Activated naive CD8-positive, alpha-beta T cell treated with anti-CD3 and anti-CD28 coated beads, Interleukin-2, amount 10 ng/mL, durations not matched to agents 7 days and 5 days (primary cell): Measurements from ENCODE around the gene PKP4. TPM values are rescaled to one million over a fixed set of nuclear protein-coding genes. Genes with fewer than 3 reads are reported as not detected.
A peak's percentile ranks its signal among the peaks of the same experiment; 100 is the strongest.
"Not testable (repeated sequence)": the region's sequence is repeated elsewhere in the genome, so short reads cannot be mapped to it uniquely, and the experiment has no call there.

ENCODE experiments used
- ATAC-seq: fragments of 150-1000 bp; cut with Tn5 transposase; one replicate; pipeline ENCODE4 v1.10.0; 2021; ENCODE audit warnings: low read depth, moderate library complexity
- POLR2A ChIA-PET: fragments of 350-600 bp; sonication (Branson Sonifier 250); formaldehyde crosslinking; loops from one replicate; lab custom pipeline; 2021; ENCODE audit warnings: antibody characterized with exemption; lab: Charles Lee
- DNase-seq: peaks from one replicate; pipeline ENCODE4 v3.0.0; 2021
- H3K27ac Mint-ChIP-seq: one replicate; pipeline ENCODE4 v1.8.0; 2022; ENCODE audit warnings: mild to moderate bottlenecking, mixed read lengths
- H3K27me3 Mint-ChIP-seq: one replicate; pipeline ENCODE4 v1.8.0; 2022; ENCODE audit warnings: mild to moderate bottlenecking, moderate library complexity, mixed read lengths
- H3K36me3 Mint-ChIP-seq: one replicate; pipeline ENCODE4 v1.8.0; 2021; ENCODE audit warnings: mild to moderate bottlenecking, mixed read lengths
- H3K4me1 Mint-ChIP-seq: one replicate; pipeline ENCODE4 v1.8.0; 2021; ENCODE audit warnings: mixed read lengths
- H3K4me3 Mint-ChIP-seq: one replicate; pipeline ENCODE4 v1.8.0; 2022; ENCODE audit warnings: mild to moderate bottlenecking, moderate library complexity, mixed read lengths
- H3K9me3 Mint-ChIP-seq: one replicate; pipeline ENCODE4 v1.8.0; 2021; ENCODE audit warnings: mixed read lengths
- total RNA-seq, 2 experiments: library from RNA; stranded (reverse); gene quantifications; one replicate each; pipeline ENCODE4 v1.2.3, GENCODE V29; 2021

The PKP4 gene, protein sequence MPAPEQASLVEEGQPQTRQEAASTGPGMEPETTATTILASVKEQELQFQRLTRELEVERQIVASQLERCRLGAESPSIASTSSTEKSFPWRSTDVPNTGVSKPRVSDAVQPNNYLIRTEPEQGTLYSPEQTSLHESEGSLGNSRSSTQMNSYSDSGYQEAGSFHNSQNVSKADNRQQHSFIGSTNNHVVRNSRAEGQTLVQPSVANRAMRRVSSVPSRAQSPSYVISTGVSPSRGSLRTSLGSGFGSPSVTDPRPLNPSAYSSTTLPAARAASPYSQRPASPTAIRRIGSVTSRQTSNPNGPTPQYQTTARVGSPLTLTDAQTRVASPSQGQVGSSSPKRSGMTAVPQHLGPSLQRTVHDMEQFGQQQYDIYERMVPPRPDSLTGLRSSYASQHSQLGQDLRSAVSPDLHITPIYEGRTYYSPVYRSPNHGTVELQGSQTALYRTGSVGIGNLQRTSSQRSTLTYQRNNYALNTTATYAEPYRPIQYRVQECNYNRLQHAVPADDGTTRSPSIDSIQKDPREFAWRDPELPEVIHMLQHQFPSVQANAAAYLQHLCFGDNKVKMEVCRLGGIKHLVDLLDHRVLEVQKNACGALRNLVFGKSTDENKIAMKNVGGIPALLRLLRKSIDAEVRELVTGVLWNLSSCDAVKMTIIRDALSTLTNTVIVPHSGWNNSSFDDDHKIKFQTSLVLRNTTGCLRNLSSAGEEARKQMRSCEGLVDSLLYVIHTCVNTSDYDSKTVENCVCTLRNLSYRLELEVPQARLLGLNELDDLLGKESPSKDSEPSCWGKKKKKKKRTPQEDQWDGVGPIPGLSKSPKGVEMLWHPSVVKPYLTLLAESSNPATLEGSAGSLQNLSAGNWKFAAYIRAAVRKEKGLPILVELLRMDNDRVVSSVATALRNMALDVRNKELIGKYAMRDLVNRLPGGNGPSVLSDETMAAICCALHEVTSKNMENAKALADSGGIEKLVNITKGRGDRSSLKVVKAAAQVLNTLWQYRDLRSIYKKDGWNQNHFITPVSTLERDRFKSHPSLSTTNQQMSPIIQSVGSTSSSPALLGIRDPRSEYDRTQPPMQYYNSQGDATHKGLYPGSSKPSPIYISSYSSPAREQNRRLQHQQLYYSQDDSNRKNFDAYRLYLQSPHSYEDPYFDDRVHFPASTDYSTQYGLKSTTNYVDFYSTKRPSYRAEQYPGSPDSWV
- 10 to 100 TPM; 37.0 to 37.8 TPM for total RNA-seq

- DNase-seq (peak; percentile 87), ATAC-seq (peak; percentile 92)
- POLR2A ChIA-PET = interaction anchor here (1.4 kb wide), 1 partner anchor 557 kb away, joined by 3 read pairs; no protein-coding TSS in a partner anchor
- Mint-ChIP-seq H3K4me1 (peaks cover 21% of the 10 kb centered on the region), H3K4me3 (peak within 1 kb of the TSS; percentile 92), H3K9me3 (no peaks in the 10 kb centered on the region), H3K36me3 (peaks cover 2% of the 10 kb centered on the region), H3K27ac (peak within 1 kb of the TSS; percentile 81), H3K27me3 (peaks cover 37% of the 10 kb centered on the region)
These were observed at the start of gene PKP4, which contains the start of gene CCDC148 for GRCh38 chr2:158456309-158457066. Gene PKP4 (plus strand): TSS chr2:158456952. CDS start chr2:158533185, 76,233 bp downstream. Gene CCDC148 (minus strand): TSS chr2:158456753. CDS start chr2:158456439, 314 bp downstream.

DNA sequence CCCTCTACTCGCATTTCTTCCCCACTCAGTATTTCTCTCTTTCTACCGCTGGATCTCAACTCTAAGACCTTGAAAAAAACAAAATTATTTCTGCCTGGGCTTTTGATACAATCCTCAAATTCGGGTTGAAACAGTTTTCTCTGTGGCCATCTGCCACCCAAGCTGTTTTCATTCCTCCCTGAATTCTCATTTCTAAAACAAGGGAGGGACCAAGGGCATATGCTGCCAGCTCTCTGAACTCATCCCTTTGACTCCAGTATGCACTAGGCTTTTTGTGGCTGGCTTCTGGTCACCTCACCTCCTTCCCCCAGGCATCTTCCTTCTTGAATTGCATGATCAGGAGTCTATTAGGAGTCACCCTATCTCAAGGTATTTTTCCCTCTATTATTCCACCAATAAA lies 49.7 kb upstream of the PKP4 start:
- POLR2A ChIA-PET = no interaction called here
- peaks cover 2% of the 10 kb centered on the region for H3K36me3 Mint-ChIP-seq
- peaks cover 16% of the 10 kb centered on the region for H3K27me3 Mint-ChIP-seq
- DNase-seq = no peak
- peaks cover 7% of the 10 kb centered on the region for H3K9me3 Mint-ChIP-seq
- no peak overlapping the region for H3K27ac Mint-ChIP-seq
- H3K4me1 Mint-ChIP-seq = no peaks in the 10 kb centered on the region
- no peak for ATAC-seq
- H3K4me3 Mint-ChIP-seq = no peak overlapping the region

DNA sequence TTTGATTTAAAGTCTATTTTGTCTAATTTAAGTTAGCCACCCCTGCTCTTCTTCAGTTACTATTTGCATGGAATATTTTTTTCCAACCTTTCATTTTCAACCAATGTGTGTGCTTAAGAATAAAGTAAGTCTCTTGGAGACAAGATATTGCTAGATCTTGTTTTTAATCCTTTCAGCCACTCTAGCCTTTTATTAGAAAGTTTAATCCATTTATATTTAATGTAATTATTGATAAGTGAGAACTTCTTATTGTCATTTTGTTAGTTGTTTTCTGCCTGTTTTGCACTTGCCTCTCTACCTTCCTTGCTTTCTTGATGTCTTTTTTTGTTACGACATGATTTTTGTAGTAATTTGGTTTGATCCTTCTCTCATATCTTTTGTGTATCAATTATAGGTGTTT lies 46.6 kb upstream of the PKP4 start:
- Mint-ChIP-seq H3K36me3 (peaks cover 2% of the 10 kb centered on the region), H3K27ac (no peak overlapping the region), H3K27me3 (peaks cover 9% of the 10 kb centered on the region), H3K4me1 (no peaks in the 10 kb centered on the region), H3K4me3 (no peak overlapping the region), H3K9me3 (peaks cover 7% of the 10 kb centered on the region)
- no peak for DNase-seq
- ATAC-seq = no peak
- POLR2A ChIA-PET = no interaction called here

DNA sequence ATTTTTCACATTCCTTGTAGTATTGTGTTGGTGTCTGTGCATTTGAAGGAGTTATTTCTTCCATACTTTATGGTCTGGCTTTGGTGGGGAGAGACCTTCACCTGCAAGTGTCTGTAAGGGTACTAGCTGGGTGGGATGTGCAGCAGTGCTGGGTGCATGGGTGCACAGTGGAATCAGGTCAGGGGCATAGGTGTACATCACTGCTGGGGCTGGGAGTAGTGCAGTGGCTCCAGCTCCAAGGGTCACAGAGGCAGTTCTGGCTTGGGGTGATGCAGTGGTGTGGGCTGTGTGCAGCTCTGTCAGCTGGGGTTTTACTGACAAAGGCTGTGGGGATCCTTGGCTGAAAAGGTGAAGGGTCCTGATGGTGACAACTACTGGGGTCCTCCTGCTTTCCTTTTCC lies 45.0 kb upstream of the PKP4 start:
- Mint-ChIP-seq H3K4me3 (no peak overlapping the region), H3K27ac (no peak overlapping the region)
- no peak for ATAC-seq

GRCh38 chr2:158412206-158412605 lies 44.5 kb upstream of the PKP4 start:
- ATAC-seq = no peak
- Mint-ChIP-seq H3K4me3 (no peak overlapping the region), H3K9me3 (peaks cover 10% of the 10 kb centered on the region), H3K4me1 (no peaks in the 10 kb centered on the region), H3K27me3 (peaks cover 8% of the 10 kb centered on the region), H3K27ac (no peak overlapping the region), H3K36me3 (peaks cover 2% of the 10 kb centered on the region)
- no peak for DNase-seq
- POLR2A ChIA-PET = no interaction called here

More for the DNA sequence above, 45.0 kb upstream of the PKP4 start:
- DNase-seq = no peak
- H3K27me3 Mint-ChIP-seq = peaks cover 8% of the 10 kb centered on the region
- POLR2A ChIA-PET = no interaction called here
- peaks cover 10% of the 10 kb centered on the region for H3K9me3 Mint-ChIP-seq
- H3K36me3 Mint-ChIP-seq = peaks cover 2% of the 10 kb centered on the region
- H3K4me1 Mint-ChIP-seq = no peaks in the 10 kb centered on the region

GRCh38 chr2:158413581-158413980 lies 43.2 kb upstream of the PKP4 start:
- no peaks in the 10 kb centered on the region for H3K4me1 Mint-ChIP-seq
- peaks cover 8% of the 10 kb centered on the region for H3K27me3 Mint-ChIP-seq
- no peak overlapping the region for H3K4me3 Mint-ChIP-seq
- no peak overlapping the region for H3K27ac Mint-ChIP-seq
- POLR2A ChIA-PET = no interaction called here
- peaks cover 2% of the 10 kb centered on the region for H3K36me3 Mint-ChIP-seq
- DNase-seq (no peak), ATAC-seq (no peak)
- peaks cover 10% of the 10 kb centered on the region for H3K9me3 Mint-ChIP-seq

DNA sequence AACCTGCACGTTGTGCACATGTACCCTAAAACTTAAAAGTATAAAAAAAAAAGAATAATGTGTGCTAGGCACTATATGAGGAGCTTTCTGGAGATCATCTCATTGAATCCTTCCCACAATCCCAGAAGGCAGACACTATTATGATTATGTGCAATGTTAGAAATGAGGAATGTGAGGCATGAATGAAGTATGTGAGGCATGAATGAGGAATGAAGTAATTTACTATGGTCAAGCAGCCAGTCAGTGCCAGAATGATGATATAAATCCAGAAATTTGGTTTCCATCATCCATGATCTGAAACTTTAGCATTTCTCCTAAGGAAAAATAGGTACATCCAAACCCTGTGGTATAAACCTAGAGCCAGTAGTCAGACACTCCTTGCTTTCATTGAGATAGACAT lies 42.2 kb upstream of the PKP4 start:
- ATAC-seq (no peak), DNase-seq (no peak)
- no peak overlapping the region for H3K27ac Mint-ChIP-seq
- peaks cover 9% of the 10 kb centered on the region for H3K9me3 Mint-ChIP-seq
- H3K4me1 Mint-ChIP-seq = no peaks in the 10 kb centered on the region
- H3K4me3 Mint-ChIP-seq = no peak overlapping the region
- H3K36me3 Mint-ChIP-seq = peaks cover 2% of the 10 kb centered on the region
- H3K27me3 Mint-ChIP-seq = peaks cover 8% of the 10 kb centered on the region
- POLR2A ChIA-PET = no interaction called here

DNA sequence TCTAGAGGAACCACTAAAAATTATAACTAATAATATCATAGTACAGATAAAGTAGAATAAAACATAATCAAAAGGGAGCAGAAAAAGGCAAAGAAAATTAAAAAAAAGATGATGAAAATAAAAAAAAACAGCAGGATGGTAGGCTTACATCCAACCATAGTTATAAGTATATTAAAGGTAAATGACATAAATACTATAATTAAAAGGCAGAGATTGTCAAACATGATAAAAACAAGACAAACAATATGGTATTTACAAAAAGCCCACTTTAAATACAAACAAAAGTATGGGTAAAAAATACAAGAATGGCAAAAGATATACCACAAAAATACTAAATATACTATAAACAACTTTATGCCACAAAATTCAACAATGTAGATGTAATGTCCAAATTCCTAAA lies 24.6 kb upstream of the PKP4 start:
- Mint-ChIP-seq H3K4me3 (no peak overlapping the region), H3K4me1 (no peaks in the 10 kb centered on the region), H3K36me3 (peaks cover 4% of the 10 kb centered on the region), H3K27me3 (peaks cover 5% of the 10 kb centered on the region), H3K27ac (no peak overlapping the region), H3K9me3 (peaks cover 11% of the 10 kb centered on the region)
- ATAC-seq (no peak), DNase-seq (no peak)
- POLR2A ChIA-PET = no interaction called here

DNA sequence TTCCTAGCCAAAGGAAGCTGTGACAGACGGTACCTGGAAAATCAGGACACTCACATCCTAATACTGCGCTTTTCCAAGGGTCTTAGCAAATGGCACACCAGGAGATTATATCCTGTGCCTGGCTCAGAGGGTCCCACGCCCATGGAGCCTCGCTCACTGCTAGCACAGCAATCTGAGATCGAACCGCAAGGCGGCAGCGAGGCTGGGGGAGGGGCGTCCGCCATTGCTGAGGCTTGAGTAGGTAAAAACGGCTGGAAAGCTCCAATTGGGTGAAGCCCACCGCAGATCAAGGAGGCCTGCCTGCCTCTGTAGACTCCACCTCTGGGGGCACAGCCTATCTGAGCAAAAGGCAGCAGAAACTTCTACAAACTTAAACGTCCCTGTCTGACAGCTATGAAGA lies 23.0 kb upstream of the PKP4 start:
- H3K27me3 Mint-ChIP-seq, H3K36me3 Mint-ChIP-seq, H3K4me1 Mint-ChIP-seq, H3K4me3 Mint-ChIP-seq, DNase-seq, H3K27ac Mint-ChIP-seq, ATAC-seq, H3K9me3 Mint-ChIP-seq, POLR2A ChIA-PET: not testable (repeated sequence)

GRCh38 chr2:158439062-158439461 lies 17.7 kb upstream of the PKP4 start:
- H3K36me3 Mint-ChIP-seq, H3K27me3 Mint-ChIP-seq, POLR2A ChIA-PET, H3K4me1 Mint-ChIP-seq, H3K9me3 Mint-ChIP-seq, ATAC-seq, DNase-seq, H3K4me3 Mint-ChIP-seq, H3K27ac Mint-ChIP-seq: not testable (repeated sequence)

DNA sequence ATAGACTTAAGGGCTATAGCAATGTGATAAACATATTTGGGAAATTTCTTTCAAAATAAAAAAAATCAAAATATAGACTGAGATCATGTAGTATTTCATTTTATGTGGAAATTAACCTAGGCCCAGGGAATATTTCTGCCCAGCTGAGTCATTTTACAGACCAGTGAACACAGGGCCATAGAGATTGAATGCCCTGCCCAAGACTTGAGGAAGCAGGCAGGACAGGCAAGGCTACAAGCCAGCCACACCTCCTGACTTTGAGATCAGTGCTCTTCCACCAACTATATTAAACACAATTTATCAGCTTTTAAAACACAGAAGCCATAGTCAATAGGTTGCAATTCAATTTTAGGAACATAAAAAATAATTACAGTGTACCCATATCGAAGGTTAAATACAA lies 13.1 kb upstream of the PKP4 start:
- no peak for DNase-seq
- POLR2A ChIA-PET = no interaction called here
- Mint-ChIP-seq H3K9me3 (peaks cover 2% of the 10 kb centered on the region), H3K4me3 (no peak overlapping the region), H3K27ac (no peak overlapping the region), H3K27me3 (peaks cover 6% of the 10 kb centered on the region), H3K4me1 (no peaks in the 10 kb centered on the region), H3K36me3 (no peaks in the 10 kb centered on the region)
- ATAC-seq = no peak

DNA sequence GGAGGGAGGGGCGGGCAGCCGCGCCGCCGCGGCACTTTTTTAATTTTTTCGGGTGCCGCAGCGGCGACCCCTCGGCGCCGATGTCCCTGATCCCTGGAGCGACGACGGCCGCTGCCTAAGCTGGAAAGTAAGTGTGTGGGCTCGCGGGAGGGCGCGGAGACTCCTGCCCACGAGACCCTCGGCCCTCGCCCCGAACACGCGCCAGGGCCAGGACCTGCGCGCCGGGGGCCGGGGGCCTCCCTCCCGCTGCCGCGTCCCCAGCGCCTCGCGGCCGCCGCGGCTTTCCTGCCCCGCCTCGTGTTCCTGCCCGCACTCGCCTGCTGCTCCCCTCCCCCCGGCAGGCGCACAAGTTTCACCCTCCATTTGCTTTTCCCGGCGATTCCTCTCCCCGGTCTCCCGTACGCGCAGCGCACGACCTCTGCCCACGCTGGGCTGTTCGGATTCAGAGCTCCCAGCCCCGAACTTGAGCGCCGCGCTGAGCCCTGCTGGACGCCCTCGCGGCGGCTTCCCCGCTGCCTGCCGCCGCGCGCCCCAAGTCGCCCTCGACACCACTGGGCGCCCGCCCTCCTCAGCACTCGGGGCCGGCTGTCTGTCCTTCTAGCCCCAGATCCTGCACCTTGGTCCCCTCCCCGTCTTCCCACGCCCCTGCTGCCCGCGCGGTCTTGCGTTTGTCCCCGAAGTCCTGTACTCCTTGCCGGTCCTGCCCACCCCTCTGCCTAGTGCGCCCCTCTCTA lies 507 bp downstream of the PKP4 start:
- H3K9me3 Mint-ChIP-seq = no peaks in the 10 kb centered on the region
- H3K4me3 Mint-ChIP-seq = peak overlapping the region; percentile 91
- DNase-seq = peak; percentile 77
- H3K4me1 Mint-ChIP-seq = peaks cover 23% of the 10 kb centered on the region
- H3K27me3 Mint-ChIP-seq = peaks cover 30% of the 10 kb centered on the region
- H3K27ac Mint-ChIP-seq = peak overlapping the region; percentile 81
- H3K36me3 Mint-ChIP-seq = peaks cover 2% of the 10 kb centered on the region
- POLR2A ChIA-PET = interaction anchor here (1.4 kb wide), 1 partner anchor 557 kb away, joined by 3 read pairs; no protein-coding TSS in a partner anchor
- ATAC-seq = peak; percentile 43
